ENCODE results near the gene CMIP.
A peak's percentile ranks its signal among the peaks of the same experiment; 100 is the strongest.

Gene CMIP

DNA sequence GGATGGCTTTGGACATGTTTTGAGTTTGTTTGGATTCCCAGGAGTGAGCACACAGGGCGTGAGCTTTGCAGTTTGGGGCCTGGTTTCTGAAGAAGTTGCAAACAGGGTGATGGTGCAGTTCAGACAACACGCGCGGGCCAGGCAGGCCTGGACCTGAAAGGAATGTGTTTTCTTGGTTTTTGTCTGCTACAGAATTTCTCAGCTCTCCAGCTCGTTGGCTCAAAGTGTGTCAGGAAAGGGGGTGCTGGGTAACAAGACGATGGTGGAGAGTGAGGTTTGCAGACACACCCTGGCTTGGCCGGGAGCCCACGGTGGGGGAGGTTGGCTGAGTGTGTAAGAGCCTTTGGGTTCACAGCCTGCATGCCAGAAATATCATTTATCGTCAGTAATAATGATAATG is 82.3 kb downstream of the CMIP start:
- no peak for DNase-seq

GRCh38 chr16:81527477-81528178 is 83.0 kb downstream of the CMIP start:
- DNase-seq, result no peak

DNA sequence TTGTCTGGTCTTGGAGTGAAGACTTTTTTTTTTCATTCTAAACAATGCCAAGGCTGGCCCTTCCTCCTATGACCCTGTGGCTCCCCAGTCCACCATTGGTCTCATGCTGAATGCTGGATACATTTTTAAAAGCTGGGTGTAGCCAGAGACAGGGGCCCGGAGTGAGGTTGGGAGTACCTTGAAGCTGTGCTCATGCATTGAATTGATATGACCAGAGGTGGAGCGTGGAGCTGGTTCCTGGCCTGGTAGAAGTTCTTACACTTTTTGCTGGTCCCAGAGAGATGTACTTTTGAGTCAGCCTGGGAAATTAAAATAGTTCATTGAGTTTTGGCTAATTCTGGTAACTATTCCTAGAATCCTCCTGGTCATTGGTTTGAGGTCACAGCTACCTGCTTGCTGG is 83.6 kb downstream of the CMIP start:
- DNase-seq, result no peak

DNA sequence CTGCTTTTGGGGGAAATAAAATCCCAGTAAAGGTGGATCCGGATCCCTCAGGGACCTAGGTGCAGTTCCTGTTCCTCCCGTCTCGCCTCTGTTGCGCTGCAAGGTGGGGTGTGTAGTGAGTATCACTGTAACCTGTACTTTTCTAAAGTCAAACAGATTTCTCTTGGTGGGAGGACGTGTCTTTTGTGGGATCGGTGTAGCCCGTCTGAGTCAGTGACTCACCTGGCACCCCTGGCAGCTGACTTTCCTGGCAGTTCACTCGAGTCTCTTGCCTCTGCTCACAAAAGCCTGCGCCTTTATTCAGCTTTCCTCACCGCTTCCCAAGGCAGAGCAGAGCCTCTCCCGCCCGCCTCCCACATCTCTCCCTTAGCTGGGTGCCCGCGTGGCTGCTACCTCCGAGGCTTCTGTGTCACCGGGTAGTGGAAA is 85.7 kb downstream of the CMIP start:
- DNase-seq, result peak in 38 of 56 donors; percentile 21 to 88 (median 62)

GRCh38 chr16:81530814-81531213 is 86.2 kb downstream of the CMIP start:
- no peak for DNase-seq

GRCh38 chr16:81531419-81531821 is 86.8 kb downstream of the CMIP start:
- no peak for DNase-seq

DNA sequence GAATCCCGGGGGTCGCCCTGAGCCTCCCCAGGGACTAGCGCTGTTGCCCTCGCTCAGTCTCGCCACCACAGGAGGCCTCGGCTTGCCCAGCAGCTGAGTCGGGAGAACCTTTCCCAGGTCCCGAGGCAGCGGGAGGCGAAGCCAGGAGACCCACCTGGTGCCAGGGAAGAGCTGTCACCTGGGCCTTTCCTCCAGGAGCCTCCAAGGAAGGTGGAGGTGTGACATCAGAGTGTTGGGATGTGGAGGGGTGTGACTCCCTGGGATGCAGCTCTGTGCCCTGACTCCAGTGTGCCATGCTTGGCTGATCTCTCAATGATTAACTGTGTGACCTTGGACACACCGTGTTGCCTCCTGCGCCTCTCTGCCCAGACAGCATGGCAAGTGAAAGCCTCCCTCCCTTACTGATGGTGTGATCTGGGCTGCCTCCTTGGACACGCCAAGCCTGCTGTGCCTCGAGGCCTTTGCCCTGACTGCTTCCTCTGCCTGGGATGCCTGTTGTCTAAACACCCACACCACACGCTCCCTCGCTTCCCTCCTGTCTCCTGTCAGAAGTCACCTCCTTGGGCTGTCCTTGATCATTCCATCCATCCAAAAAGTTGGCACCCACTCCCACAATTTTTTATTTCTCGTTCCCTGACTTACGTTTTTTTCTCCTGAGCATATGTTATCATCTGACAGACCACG is 88.0 kb downstream of the CMIP start:
- DNase-seq, result no peak

GRCh38 chr16:81533175-81533507 is 88.5 kb downstream of the CMIP start:
- DNase-seq, result no peak

DNA sequence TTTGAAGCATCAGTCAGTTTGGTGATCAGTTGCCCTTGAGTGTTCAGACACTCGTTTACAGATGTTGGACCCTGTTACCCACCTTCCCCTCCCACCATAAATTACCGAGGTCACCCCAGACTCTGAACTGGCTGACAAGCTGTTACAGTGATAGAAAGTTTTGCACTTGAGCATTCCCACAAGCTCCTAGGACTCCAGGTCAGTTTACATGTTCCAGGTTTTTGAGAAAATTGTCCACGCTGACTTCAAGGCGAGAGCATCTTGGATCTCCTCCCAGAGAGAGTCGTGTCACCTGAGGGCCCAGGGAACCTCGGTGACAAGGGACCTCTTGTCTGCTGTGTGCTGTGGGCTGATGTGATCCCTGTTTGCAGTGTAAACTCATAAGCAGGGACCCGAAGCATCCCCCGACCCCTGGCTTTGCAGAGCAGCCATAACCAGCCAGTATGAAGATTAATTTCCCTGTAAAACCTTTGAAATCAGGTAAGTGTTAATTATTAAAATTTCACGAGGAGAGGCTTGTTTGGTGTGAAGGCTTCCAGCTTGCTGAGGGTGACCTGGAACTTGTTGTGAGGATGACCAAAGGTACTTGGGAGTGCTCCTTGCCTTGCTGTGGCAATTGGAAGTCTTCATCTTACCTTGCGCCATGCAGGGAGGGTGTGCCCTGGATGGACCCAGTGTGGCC is 91.2 kb downstream of the CMIP start:
- DNase-seq, result no peak

GRCh38 chr16:81536648-81537047 is 92.0 kb downstream of the CMIP start:
- no peak for DNase-seq

DNA sequence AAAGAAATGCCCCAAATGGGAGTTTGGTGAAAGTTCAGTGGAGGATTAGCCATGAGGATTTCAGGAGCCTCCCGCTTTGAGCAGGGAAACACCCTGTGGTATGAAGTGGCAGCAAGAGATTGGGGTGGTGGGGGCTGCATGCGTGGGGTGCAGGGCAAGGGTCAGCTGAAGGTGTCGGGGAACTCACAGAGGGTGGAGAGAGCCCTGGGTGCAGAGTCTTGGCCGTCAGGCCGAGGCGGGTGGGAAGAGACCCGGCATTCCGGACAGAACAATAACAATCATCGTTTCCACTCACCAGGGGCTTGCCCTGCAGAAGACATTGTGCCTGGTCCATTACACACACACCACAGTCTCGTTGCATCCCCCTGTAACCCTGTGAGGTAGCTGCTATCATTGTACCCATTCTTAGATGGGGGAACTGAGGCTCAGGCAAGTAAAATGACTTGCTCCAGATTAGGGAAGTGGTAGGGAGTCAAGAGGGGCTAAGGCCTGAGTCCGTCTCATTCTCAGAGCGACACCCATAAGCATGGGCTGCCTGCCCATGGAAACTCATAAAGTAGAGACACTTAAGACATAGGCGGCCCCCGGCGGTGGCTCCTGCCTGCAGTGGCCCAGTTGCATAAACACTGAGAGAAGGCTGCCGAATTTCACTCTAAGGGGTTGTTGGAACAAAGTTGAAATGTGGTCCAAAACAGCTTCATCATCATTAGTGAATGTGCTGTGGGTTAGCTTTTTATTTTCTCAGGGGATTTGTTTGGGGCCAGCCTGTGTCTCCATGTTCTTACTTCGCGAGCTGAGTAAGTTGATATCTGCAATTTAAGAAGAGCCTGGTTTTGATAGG is 93.3 kb downstream of the CMIP start:
- no peak for DNase-seq

DNA sequence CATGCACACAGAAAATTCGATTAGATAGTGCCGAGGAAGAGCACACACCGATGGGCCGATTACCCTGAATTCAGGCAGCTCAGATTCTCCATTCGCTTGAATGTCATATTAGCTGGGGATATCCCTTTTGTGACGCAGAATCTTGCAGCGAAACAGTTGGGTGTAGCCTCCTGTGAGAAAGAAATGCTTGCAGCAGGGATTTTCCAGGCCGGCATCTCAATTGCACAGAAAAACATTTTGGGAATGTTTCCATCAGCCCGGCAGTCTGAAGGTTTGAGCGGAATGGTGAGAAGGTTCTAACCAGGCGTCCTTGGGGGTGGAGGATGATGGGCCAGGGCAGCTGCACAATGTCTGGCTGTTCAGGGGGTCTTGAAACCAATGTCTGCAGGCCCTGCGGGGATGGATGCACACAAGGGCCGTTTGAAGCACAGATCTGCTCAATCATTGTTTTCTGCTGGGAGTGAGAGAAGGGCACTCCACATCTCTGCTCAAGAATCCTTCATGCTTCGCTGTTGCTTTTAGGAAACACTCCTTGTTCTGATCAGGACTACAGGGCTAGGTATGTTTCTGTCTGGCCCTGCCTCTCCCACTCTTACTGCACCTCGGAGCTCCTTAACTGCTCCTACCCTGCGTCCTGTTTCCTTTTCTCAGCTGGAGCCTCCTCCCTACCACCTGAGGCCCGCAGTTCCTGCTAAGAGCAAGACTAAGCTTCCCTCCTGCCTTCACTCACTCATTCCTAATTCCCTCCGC is 94.6 kb downstream of the CMIP start:
- DNase-seq, result no peak

GRCh38 chr16:81539759-81540472 is 95.3 kb downstream of the CMIP start:
- no peak for DNase-seq

DNA sequence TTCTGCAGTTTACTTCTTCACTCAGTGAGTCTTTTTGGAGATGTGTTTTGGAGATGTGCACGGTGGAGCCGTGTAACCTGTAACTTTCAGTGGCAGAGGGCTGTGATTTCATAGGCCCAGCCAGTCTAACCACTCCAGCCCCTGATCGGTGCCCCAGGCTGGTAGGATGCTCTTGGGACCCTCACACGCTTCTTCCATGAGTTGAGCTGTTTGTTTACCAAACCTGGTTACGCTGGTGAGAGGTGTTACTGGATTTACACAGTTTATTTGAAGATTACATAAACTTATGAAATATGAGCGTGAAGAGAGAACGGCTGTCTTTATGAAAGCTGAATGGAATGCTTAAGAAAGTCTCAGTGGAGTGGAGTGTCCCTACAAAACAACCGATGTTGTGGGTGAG is 96.7 kb downstream of the CMIP start:
- DNase-seq, result no peak

DNA sequence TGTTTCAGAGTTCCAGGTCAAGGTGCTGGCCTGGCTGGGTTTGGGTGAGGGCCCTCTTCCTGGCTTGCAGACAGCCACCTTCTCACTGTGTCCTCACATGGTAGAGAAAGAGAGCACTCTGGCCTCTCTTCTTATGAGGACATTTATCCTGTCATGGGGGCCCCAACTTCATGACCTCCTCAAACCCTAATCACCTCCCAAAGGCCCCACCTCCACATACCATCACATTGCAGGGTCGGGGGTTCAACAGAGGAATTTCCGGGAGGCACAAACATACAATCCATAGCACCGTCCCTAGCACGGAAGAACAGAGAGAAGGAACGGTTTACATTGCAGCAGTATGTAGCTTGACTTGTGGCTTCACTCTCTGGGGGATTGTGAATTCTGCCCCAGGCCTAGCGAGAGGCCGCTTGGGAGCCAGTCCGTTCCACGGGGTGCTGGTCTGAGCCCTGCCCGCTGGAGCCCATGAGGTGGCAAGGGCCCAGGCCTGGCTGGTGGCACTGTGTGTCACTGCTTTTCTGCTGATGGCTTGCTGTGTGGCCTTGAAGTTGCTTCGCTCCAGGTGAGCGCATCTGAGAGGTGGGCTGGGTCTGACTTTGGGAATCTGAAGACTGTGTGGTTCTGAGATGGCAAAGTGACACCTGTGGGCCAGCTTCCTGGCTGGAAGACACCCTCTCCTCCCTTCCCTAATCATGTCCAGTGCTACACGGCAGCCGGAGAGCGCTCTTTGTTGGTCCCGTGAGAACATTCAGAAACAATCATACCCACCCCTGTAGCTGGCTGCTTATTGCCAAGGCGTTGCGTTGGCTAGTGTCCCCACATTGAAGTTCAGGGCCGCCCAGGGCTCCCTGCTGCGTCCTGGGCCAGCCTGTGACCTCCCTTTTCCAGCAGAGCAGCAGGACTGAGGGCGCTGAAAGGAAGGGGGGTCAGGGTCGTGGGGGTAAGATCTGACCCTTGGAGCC is 98.3 kb downstream of the CMIP start:
- no peak for DNase-seq

DNA sequence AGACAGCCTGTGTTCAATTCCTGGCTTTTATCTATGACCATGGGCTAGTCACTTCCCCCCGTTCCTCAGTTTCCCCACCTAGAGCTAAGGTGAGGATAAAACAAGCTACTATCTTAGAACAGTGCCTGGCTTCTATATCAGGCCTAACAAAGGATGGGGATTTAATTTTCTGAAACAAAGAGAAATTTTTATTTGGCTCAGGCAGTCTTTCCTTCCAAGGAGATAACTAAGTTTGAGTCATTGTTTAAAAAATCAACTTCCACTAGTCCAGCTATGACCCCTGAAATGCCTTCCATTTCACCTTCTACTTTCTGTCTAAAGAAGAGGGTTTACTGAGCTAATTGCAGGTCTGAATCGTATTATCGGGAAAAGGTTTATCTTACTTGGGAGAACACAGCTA is 99.0 kb downstream of the CMIP start:
- DNase-seq, result no peak

DNA sequence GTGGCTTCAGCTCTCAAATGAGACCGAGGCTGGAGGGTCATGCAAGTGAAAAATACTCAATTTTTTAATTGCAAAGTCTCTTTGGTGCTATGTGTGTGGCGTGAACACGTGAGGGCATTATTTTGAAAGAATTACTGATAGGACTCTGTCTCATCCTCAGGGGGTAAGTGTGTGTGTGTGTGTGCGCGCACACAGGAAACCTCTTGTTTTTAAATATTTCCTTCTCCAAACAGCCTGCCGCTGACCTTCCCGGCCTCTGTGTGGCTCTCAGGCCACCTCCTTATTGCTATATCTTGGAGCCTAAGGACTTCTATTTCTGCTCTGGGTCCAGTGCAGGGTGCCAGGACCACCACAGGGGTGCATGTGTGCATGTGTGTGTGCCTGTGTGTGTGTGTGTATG is 99.7 kb downstream of the CMIP start:
- no peak for DNase-seq

DNA sequence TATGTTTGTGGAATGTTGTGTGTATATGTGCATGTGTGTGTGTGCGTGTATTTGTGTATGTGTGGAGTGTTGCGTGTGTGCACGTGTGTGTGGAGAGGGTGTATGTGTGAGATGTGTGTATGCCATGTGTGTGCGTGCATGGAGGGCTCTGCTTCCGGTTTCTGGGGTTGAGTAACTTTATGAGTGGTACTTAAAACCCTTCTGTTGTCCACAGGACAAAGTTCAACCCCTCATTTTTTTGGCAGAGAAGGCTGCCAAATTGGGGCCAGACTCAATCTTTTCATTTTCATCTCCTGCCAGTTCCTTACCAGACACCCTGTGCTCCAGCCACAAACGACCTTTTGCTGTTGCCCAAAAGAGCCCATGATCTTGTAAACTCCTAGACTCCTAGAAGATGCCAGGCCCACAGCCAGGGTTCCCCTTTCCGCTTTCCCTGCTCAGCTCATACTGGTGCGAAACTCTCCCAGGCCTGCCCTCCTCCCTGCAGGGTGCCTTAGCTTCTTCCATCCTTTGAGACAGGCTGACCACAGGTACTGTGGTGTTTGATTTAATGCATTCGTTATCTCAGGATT is 100.2 kb downstream of the CMIP start:
- no peak for DNase-seq
